Panc1 (cell line): ENCODE results near the gene CCDC154. TPM values are rescaled to one million over a fixed set of nuclear protein-coding genes. Genes with fewer than 3 reads are reported as not detected.

ENCODE experiments used
- ATAC-seq: fragments of 200-7000 bp; cut with Tn5 transposase; 2 replicates; pipeline ENCODE4 v1.9.1; 2020; ENCODE audit warnings: mild to moderate bottlenecking, moderate library complexity
- BruUV-seq: library from RNA; stranded (reverse); fragments of 400-500 nt; replicated peaks from 2 replicates; lab custom pipeline; 2021; lab: Mats Ljungman, UMichigan
- CTCF ChIA-PET: fragments of 300-600 bp; sonication (Branson Sonifier 250); formaldehyde crosslinking; loops from one replicate; lab custom pipeline; 2022; ENCODE audit warnings: antibody characterized with exemption; lab: Charles Lee
- POLR2A ChIA-PET: fragments of 300-600 bp; sonication (Branson Sonifier 250); formaldehyde crosslinking; loops from one replicate; lab custom pipeline; 2022; ENCODE audit warnings: antibody characterized with exemption; lab: Charles Lee
- DNase-seq: peaks from one replicate; pipeline ENCODE4 v3.0.0-alpha.2; 2010; ENCODE audit warnings: low read depth, low spot score
- H3K27ac ChIP-seq: 2 replicates; pipeline ENCODE4 v1.5.1; 2011; ENCODE audit warnings: mild to moderate bottlenecking, low read length, inconsistent platforms
- H3K27me3 ChIP-seq: fragments of 200-500 bp; sonication (Bioruptor generic); 2 replicates; pipeline ENCODE4 v1.6.0; 2014; ENCODE audit warnings: low read length, inconsistent platforms; ENCODE audit not compliant: control insufficient read depth, insufficient read depth
- H3K36me3 ChIP-seq: fragments of 200-500 bp; sonication (Bioruptor generic); 2 replicates; pipeline ENCODE4 v1.5.1; 2014; ENCODE audit warnings: inconsistent platforms, mild to moderate bottlenecking, low read length, moderate library complexity; ENCODE audit not compliant: control insufficient read depth, insufficient read depth
- H3K4me1 ChIP-seq: 2 replicates; pipeline ENCODE4 v1.5.1; 2011; ENCODE audit warnings: inconsistent platforms, mild to moderate bottlenecking, low read length, moderate library complexity; ENCODE audit not compliant: control insufficient read depth, insufficient read depth
- H3K4me3 ChIP-seq, 2 experiments: 2 replicates each; pipeline ENCODE4 v1.5.1; 2011 to 2012; ENCODE audit warnings: low read depth in 2 of 2, low read length in 2 of 2, mild to moderate bottlenecking in 2 of 2, inconsistent platforms in 1 of 2, moderate library complexity in 1 of 2
- H3K9me3 ChIP-seq: fragments of 200-500 bp; sonication (Bioruptor generic); 2 replicates; pipeline ENCODE4 v1.5.1; 2014; ENCODE audit warnings: low read depth, mild to moderate bottlenecking, inconsistent platforms, low read length, moderate library complexity; ENCODE audit not compliant: control insufficient read depth, insufficient read depth
- CTCF ChIP-seq: fragments of 450-650 bp; IDR thresholded peaks from 2 replicates; pipeline ENCODE4 v1.5.1; 2017; ENCODE audit warnings: mild to moderate bottlenecking
- POLR2AphosphoS5 ChIP-seq: IDR thresholded peaks from 2 replicates; pipeline ENCODE4 v1.6.1; 2012; ENCODE audit warnings: mild to moderate bottlenecking, low read depth, low read length, moderate library complexity
- REST ChIP-seq, 2 experiments: IDR thresholded peaks; 2 replicates each; pipeline ENCODE4 v1.6.1; 2011 to 2012; ENCODE audit warnings: low read depth in 2 of 2, control low read depth in 1 of 2, low read length in 1 of 2, mild to moderate bottlenecking in 1 of 2, moderate library complexity in 1 of 2; ENCODE audit not compliant: insufficient read depth in 1 of 2
- SIN3A ChIP-seq: IDR thresholded peaks from 2 replicates; pipeline ENCODE4 v1.6.1; 2012; ENCODE audit warnings: low read depth, mild to moderate bottlenecking, low read length, moderate library complexity, borderline replicate concordance; ENCODE audit not compliant: insufficient read depth
- TCF7L2 ChIP-seq: IDR thresholded peaks from 2 replicates; pipeline ENCODE4 v1.6.1; 2011; ENCODE audit warnings: mild to moderate bottlenecking, low read depth, low read length, inconsistent platforms
- in situ Hi-C: cut with HindIII; loops from 2 replicates; pipeline ENCODE4 v1.10.0; 2016; ENCODE audit warnings: low sequenced_read_pairs, low pct_unique_long_range_greater_than_20kb
- intact Hi-C: fragments of 100-400 bp; cut with micrococcal nuclease; formaldehyde crosslinking; loops from one replicate; pipeline ENCODE4 v1.10.0; 2022; ENCODE audit not compliant: unreplicated experiment
- total RNA-seq: library from RNA; stranded (reverse); gene quantifications from one replicate; pipeline ENCODE4 v1.2.1, GENCODE V29; 2021; ENCODE audit not compliant: unreplicated experiment

Gene CCDC154
- total RNA-seq, 1 experiment from 2014 or later, result 2.0 TPM

GRCh38 chr16:1450841-1451240, 6.5 kb upstream of the CCDC154 start:
- POLR2A ChIA-PET, result no interaction called here
- no peaks in the 10 kb centered on the region for H3K27me3 ChIP-seq
- no peak overlapping the region for H3K4me3 ChIP-seq
- no peaks in the 10 kb centered on the region; the same call in 1 of the 2 replicates for H3K36me3 ChIP-seq
- intact Hi-C loops (no loop called here), in situ Hi-C loops (no loop called here)
- DNase-seq, result no peak
- no peak for TF ChIP-seq CTCF
- TF ChIP-seq POLR2AphosphoS5, result no peak
- no peak for TF ChIP-seq TCF7L2
- TF ChIP-seq REST (IDR thresholded peaks at IDR 0.05; ENCODE audit: insufficient read depth in 1 of 2, low read depth in 2 of 2, low read length in 1 of 2), result no peak
- TF ChIP-seq SIN3A, result no peak
- no TSS peak for BruUV-seq
- no peaks in the 10 kb centered on the region for H3K4me1 ChIP-seq
- no peaks in the 10 kb centered on the region for H3K9me3 ChIP-seq
- no peak overlapping the region for H3K27ac ChIP-seq
- ATAC-seq, result no peak
- CTCF ChIA-PET, result no interaction called here

- H3K36me3 ChIP-seq, result no peaks in the 10 kb centered on the region; the same call in 1 of the 2 replicates
- in situ Hi-C loops, result no loop called here
- CTCF ChIA-PET, result no interaction called here
Measured at GRCh38 chr16:1450218-1450617, 5.9 kb upstream of the CCDC154 start.

More at GRCh38 chr16:1450218-1450617, 5.9 kb upstream of the CCDC154 start:
- Histone ChIP-seq H3K27ac (no peak overlapping the region), H3K9me3 (no peaks in the 10 kb centered on the region), H3K27me3 (no peaks in the 10 kb centered on the region), H3K4me1 (no peaks in the 10 kb centered on the region), H3K4me3 (no peak overlapping the region)
- intact Hi-C loops, result no loop called here
- ATAC-seq (no peak), DNase-seq (no peak)
- no TSS peak for BruUV-seq
- TF ChIP-seq TCF7L2, result no peak
- TF ChIP-seq CTCF, result no peak; the same call in 1 of the 2 replicates
- no peak for TF ChIP-seq REST (IDR thresholded peaks at IDR 0.05; ENCODE audit: insufficient read depth in 1 of 2, low read depth in 2 of 2, low read length in 1 of 2)
- no peak for TF ChIP-seq SIN3A
- TF ChIP-seq POLR2AphosphoS5, result no peak
- POLR2A ChIA-PET, result no interaction called here
